PC-3 (cell line): ENCODE results near the gene ZC3H11A. TPM values are rescaled to one million over a fixed set of nuclear protein-coding genes. Genes with fewer than 3 reads are reported as not detected.
"Not testable (repeated sequence)": the region's sequence is repeated elsewhere in the genome, so short reads cannot be mapped to it uniquely, and the experiment has no call there.

Source experiments
- ATAC-seq: fragments of 200-7000 bp; cut with Tn5 transposase; 2 replicates; pipeline ENCODE4 v1.9.1; 2020; ENCODE audit warnings: mild to moderate bottlenecking, moderate library complexity
- BruUV-seq: library from RNA; stranded (reverse); fragments of 400-500 nt; replicated peaks from 2 replicates; lab custom pipeline; 2021; lab: Mats Ljungman, UMichigan
- CTCF ChIA-PET: fragments of 300-600 bp; sonication (Branson Sonifier 250); formaldehyde crosslinking; loops from one replicate; lab custom pipeline; 2022; ENCODE audit warnings: antibody characterized with exemption; lab: Charles Lee
- POLR2A ChIA-PET: fragments of 300-600 bp; sonication (Branson Sonifier 250); formaldehyde crosslinking; loops from one replicate; lab custom pipeline; 2022; ENCODE audit warnings: antibody characterized with exemption; ENCODE audit not compliant: unreplicated experiment; lab: Charles Lee
- DNase-seq: peaks from one replicate; pipeline ENCODE4 v3.0.0-alpha.2; 2015
- H2AFZ ChIP-seq: fragments of 300-600 bp; sonication (generic); 2 replicates; pipeline ENCODE4 v1.6.0; 2016; ENCODE audit warnings: antibody characterized with exemption, low read length
- H3F3A ChIP-seq: fragments of 300-600 bp; sonication (generic); one replicate; pipeline ENCODE4 v1.6.0; 2017; ENCODE audit warnings: antibody characterized with exemption, low read length, control low read depth, mild to moderate bottlenecking; ENCODE audit not compliant: unreplicated experiment
- H3K27ac ChIP-seq: fragments of 300-600 bp; sonication (generic); 2 replicates; pipeline ENCODE4 v1.5.1; 2016; ENCODE audit warnings: mild to moderate bottlenecking, low read length
- H3K27me3 ChIP-seq: fragments of 300-600 bp; sonication (generic); 2 replicates; pipeline ENCODE4 v1.6.1; 2016; ENCODE audit warnings: low read length, mixed read lengths
- H3K36me3 ChIP-seq: fragments of 300-600 bp; sonication (generic); 2 replicates; pipeline ENCODE4 v1.6.1; 2016; ENCODE audit warnings: low read depth, mixed run types, low read length, mixed read lengths
- H3K4me1 ChIP-seq: fragments of 300-600 bp; sonication (generic); 2 replicates; pipeline ENCODE4 v1.5.1; 2016; ENCODE audit warnings: low read length; ENCODE audit not compliant: insufficient read depth
- H3K4me2 ChIP-seq: fragments of 300-600 bp; sonication (generic); 2 replicates; pipeline ENCODE4 v1.6.0; 2016; ENCODE audit warnings: low read length
- H3K4me3 ChIP-seq: fragments of 300-600 bp; sonication (generic); 2 replicates; pipeline ENCODE4 v1.5.1; 2016; ENCODE audit warnings: mild to moderate bottlenecking, low read length, mixed read lengths
- H3K79me2 ChIP-seq: fragments of 300-600 bp; sonication (generic); 2 replicates; pipeline ENCODE4 v1.6.1; 2017; ENCODE audit warnings: low read length, mixed read lengths
- H3K9ac ChIP-seq: fragments of 300-600 bp; sonication (generic); 2 replicates; pipeline ENCODE4 v1.6.0; 2016; ENCODE audit warnings: mild to moderate bottlenecking, low read length
- H3K9me2 ChIP-seq: fragments of 300-600 bp; sonication (generic); replicated peaks from 2 replicates; pipeline ENCODE4 v1.6.1; 2016; ENCODE audit warnings: mixed run types, low read length, mixed read lengths
- H3K9me3 ChIP-seq: fragments of 300-600 bp; sonication (generic); 2 replicates; pipeline ENCODE4 v1.6.1; 2016; ENCODE audit warnings: low read length, mixed read lengths
- H4K20me1 ChIP-seq: fragments of 300-600 bp; sonication (generic); 2 replicates; pipeline ENCODE4 v1.6.1; 2016; ENCODE audit warnings: low read length, mixed read lengths
- CTCF ChIP-seq: fragments of 300-600 bp; sonication (generic); conservative IDR thresholded peaks from 2 replicates; pipeline ENCODE4 v1.5.1; 2017; ENCODE audit warnings: antibody characterized with exemption, low read depth, mild to moderate bottlenecking, low read length
- EZH2 ChIP-seq: fragments of 300-600 bp; sonication (generic); IDR thresholded peaks from one replicate; pipeline ENCODE4 v1.6.1; 2017; ENCODE audit warnings: antibody characterized with exemption, mild to moderate bottlenecking, low read length; ENCODE audit not compliant: unreplicated experiment
- EZH2phosphoT487 ChIP-seq: fragments of 300-600 bp; sonication (generic); IDR thresholded peaks from 2 replicates; pipeline ENCODE4 v1.6.1; 2018; ENCODE audit warnings: mild to moderate bottlenecking, antibody characterized with exemption, low read length, borderline replicate concordance
- intact Hi-C: fragments of 100-400 bp; cut with micrococcal nuclease; formaldehyde crosslinking; loops from 2 replicates; pipeline ENCODE4 v1.9.0; 2023
- total RNA-seq: library from RNA; depleted of rRNA; stranded (reverse); fragments of >200 nt; gene quantifications from 2 replicates; pipeline ENCODE4 v1.2.3, GENCODE V29; 2014

Gene ZC3H11A
- total RNA-seq, 1 experiment from 2014 or later, result 77.9 TPM

- Histone ChIP-seq H3K79me2 (no peaks in the 10 kb centered on the region), H3K27ac (no peak overlapping the region), H3K9ac (no peak overlapping the region), H3K36me3 (no peaks in the 10 kb centered on the region), H3F3A (no peaks in the 10 kb centered on the region), H3K9me3 (no peaks in the 10 kb centered on the region), H3K9me2 (no peaks in the 10 kb centered on the region), H3K4me2 (no peak overlapping the region), H3K4me1 (no peaks in the 10 kb centered on the region), H3K27me3 (no peaks in the 10 kb centered on the region), H4K20me1 (no peaks in the 10 kb centered on the region), H3K4me3 (no peak overlapping the region), H2AFZ (no peak overlapping the region)
- TF ChIP-seq EZH2, result no peak
- TF ChIP-seq CTCF, result no peak
- no peak for TF ChIP-seq EZH2phosphoT487
- POLR2A ChIA-PET, result no interaction called here
- ATAC-seq (no peak), DNase-seq (no peak)
- intact Hi-C loops, result no loop called here
- BruUV-seq, result no TSS peak
- CTCF ChIA-PET, result no interaction called here
Observed at GRCh38 chr1:203756036-203756435, 39.4 kb upstream of the ZC3H11A start.

- intact Hi-C loops, H3K27me3 ChIP-seq, H3K9me2 ChIP-seq, POLR2A ChIA-PET, H3K79me2 ChIP-seq, H3K9ac ChIP-seq, H4K20me1 ChIP-seq, CTCF ChIA-PET, H3F3A ChIP-seq, H3K9me3 ChIP-seq, DNase-seq, ATAC-seq, H3K4me1 ChIP-seq, H3K36me3 ChIP-seq, H2AFZ ChIP-seq, BruUV-seq, H3K4me3 ChIP-seq, H3K4me2 ChIP-seq, H3K27ac ChIP-seq: not testable (repeated sequence)
Observed at GRCh38 chr1:203758749-203759148, 36.7 kb upstream of the ZC3H11A start.

- Histone ChIP-seq H3K9me2 (no peaks in the 10 kb centered on the region), H3K9ac (no peak overlapping the region), H3F3A (no peaks in the 10 kb centered on the region), H2AFZ (no peak overlapping the region), H3K27ac (no peak overlapping the region), H3K79me2 (no peaks in the 10 kb centered on the region), H3K4me2 (no peak overlapping the region), H3K4me3 (no peak overlapping the region), H3K36me3 (no peaks in the 10 kb centered on the region), H3K27me3 (no peaks in the 10 kb centered on the region), H4K20me1 (no peaks in the 10 kb centered on the region), H3K4me1 (no peaks in the 10 kb centered on the region), H3K9me3 (no peaks in the 10 kb centered on the region)
- ChIA-PET POLR2A (no interaction called here), CTCF (no interaction called here)
- DNase-seq (no peak), ATAC-seq (no peak)
- intact Hi-C loops, result no loop called here
- no TSS peak for BruUV-seq
- no peak for TF ChIP-seq EZH2phosphoT487
- TF ChIP-seq CTCF, result no peak
- TF ChIP-seq EZH2, result no peak
Observed at GRCh38 chr1:203760506-203760905, 34.9 kb upstream of the ZC3H11A start.

- CTCF ChIA-PET, intact Hi-C loops: not testable (repeated sequence)
- POLR2A ChIA-PET, result interaction anchor here (0.6 kb wide), 1 partner anchor 12 kb away, joined by 3 read pairs; no protein-coding TSS in a partner anchor
Observed at GRCh38 chr1:203761958-203762357, 33.5 kb upstream of the ZC3H11A start.

More at GRCh38 chr1:203761958-203762357, 33.5 kb upstream of the ZC3H11A start:
- not testable (repeated sequence) for H3K4me3 ChIP-seq, H4K20me1 ChIP-seq, BruUV-seq, ATAC-seq, H3K27ac ChIP-seq, H3K9ac ChIP-seq, H3K4me2 ChIP-seq, H3K9me2 ChIP-seq, H2AFZ ChIP-seq, DNase-seq, H3K79me2 ChIP-seq, H3K4me1 ChIP-seq, H3F3A ChIP-seq, H3K36me3 ChIP-seq, H3K9me3 ChIP-seq, H3K27me3 ChIP-seq
